Choroid plexus epithelial cell (primary cell): ENCODE results near the gene FGR.

Experiments used
- DNase-seq: peaks from one replicate; pipeline ENCODE4 v3.0.0-alpha.2; 2010; ENCODE audit warnings: low read depth
- H3K4me3 ChIP-seq: 2 replicates; pipeline ENCODE4 v1.5.1; 2011; ENCODE audit warnings: low read depth, mild to moderate bottlenecking, control low read depth, low read length, moderate library complexity
- CTCF ChIP-seq: conservative IDR thresholded peaks from 2 replicates; pipeline ENCODE4 v1.5.1; 2011; ENCODE audit warnings: low read depth, mild to moderate bottlenecking, control low read depth, inconsistent platforms, low read length, moderate library complexity

The FGR gene

GRCh38 chr1:27602462-27603308 is 32.3 kb downstream of the FGR start:
- peak overlapping the region; percentile 86 for H3K4me3 ChIP-seq
- TF ChIP-seq CTCF = no peak
- peak; percentile 41 for DNase-seq

- no peak for TF ChIP-seq CTCF
Observed at GRCh38 chr1:27601771-27602461, 33.1 kb downstream of the FGR start.

GRCh38 chr1:27601321-27601770 is 33.6 kb downstream of the FGR start:
- TF ChIP-seq CTCF = no peak
- peak overlapping the region; percentile 86 for H3K4me3 ChIP-seq
- DNase-seq = no peak

More at GRCh38 chr1:27601771-27602461, 33.1 kb downstream of the FGR start:
- H3K4me3 ChIP-seq = peak overlapping the region; percentile 86
- no peak for DNase-seq

GRCh38 chr1:27600498-27601175 is 34.3 kb downstream of the FGR start:
- DNase-seq = peak; percentile 53
- no peak overlapping the region for H3K4me3 ChIP-seq
- TF ChIP-seq CTCF = peak; percentile 12

- H3K4me3 ChIP-seq = no peak overlapping the region
- no peak for TF ChIP-seq CTCF
- no peak for DNase-seq
Observed at GRCh38 chr1:27599605-27600497, 35.1 kb downstream of the FGR start.

- H3K4me3 ChIP-seq = no peak overlapping the region
- DNase-seq = peak; percentile 82
- TF ChIP-seq CTCF = no peak
Observed at GRCh38 chr1:27598902-27599528, 36.0 kb downstream of the FGR start.
